Esophagus squamous epithelium (tissue), 5 donors: Measurements from ENCODE around the gene PNO1. TPM values are rescaled to one million over a fixed set of nuclear protein-coding genes. Genes with fewer than 3 reads are reported as not detected.

Experiments
- DNase-seq: peaks from one replicate; lab custom pipeline; 2025; lab: John Stamatoyannopoulos, UW
- H3K27ac ChIP-seq, 4 donors: fragments of 200-600 bp; sonication (generic); one replicate each; pipeline ENCODE4 v1.5.1; 2016 to 2019; ENCODE audit warnings: mild to moderate bottlenecking in 1 of 4
- H3K27me3 ChIP-seq, 4 donors: fragments of 200-600 bp; sonication (generic); 1 replicate in 3 of 4; 2 replicates in 1 of 4; pipeline versions ENCODE4 v1.5.1 to v1.6.0; 2017 to 2021; ENCODE audit warnings: antibody characterized with exemption in 1 of 4
- H3K36me3 ChIP-seq, 3 donors: fragments of 200-600 bp; sonication (generic); one replicate each; pipeline ENCODE4 v1.5.1; 2016 to 2019
- H3K4me1 ChIP-seq, 3 donors: fragments of 200-600 bp; sonication (generic); one replicate each; pipeline ENCODE4 v1.5.1; 2017 to 2019
- H3K4me3 ChIP-seq, 4 donors: fragments of 200-600 bp; sonication (generic); 1 replicate in 3 of 4; 2 replicates in 1 of 4; pipeline ENCODE4 v1.5.1; 2016 to 2019; ENCODE audit warnings: mild to moderate bottlenecking in 2 of 4, moderate library complexity in 1 of 4
- H3K9me3 ChIP-seq, 3 donors: fragments of 200-600 bp; sonication (generic); one replicate each; pipeline ENCODE4 v1.5.1; 2016 to 2019
- CTCF ChIP-seq, 6 experiments: fragments of 450-650 bp in 4 of 6; fragments of 200-600 bp in 2 of 6; sonication (generic) in 2 of 6; IDR thresholded peaks; one replicate each; pipeline ENCODE4 v1.5.1; 2016 to 2019; ENCODE audit warnings: antibody characterized with exemption in 6 of 6, mild to moderate bottlenecking in 4 of 6, moderate library complexity in 4 of 6
- POLR2A ChIP-seq, 4 donors: fragments of 450-650 bp; IDR thresholded peaks; one replicate each; pipeline ENCODE4 v1.6.1; 2017; ENCODE audit warnings: antibody characterized with exemption in 4 of 4, mild to moderate bottlenecking in 4 of 4, moderate library complexity in 3 of 4
- whole genome bisulfite sequencing, 2 donors: methylation state at CpG; one replicate each; pipeline ENCODE4 v1.1.5; 2018; 5-methylcytosine and 5-hydroxymethylcytosine counted together
- intact Hi-C: fragments of 100-400 bp; cut with DNase I; formaldehyde crosslinking; loops from one replicate; pipeline ENCODE4 v1.15.0; 2022
- total RNA-seq, 4 donors: library from RNA; depleted of rRNA; stranded (reverse); fragments of >200 nt; gene quantifications; one replicate each; pipeline ENCODE4 v1.1.0, GENCODE V29; 2016
- donor health status: DM: yes; HTN: yes; CAD: no.

The PNO1 gene
- total RNA-seq, 4 donors from 2014 or later, result 7.9 to 25.6 (median 15.8) TPM

DNA sequence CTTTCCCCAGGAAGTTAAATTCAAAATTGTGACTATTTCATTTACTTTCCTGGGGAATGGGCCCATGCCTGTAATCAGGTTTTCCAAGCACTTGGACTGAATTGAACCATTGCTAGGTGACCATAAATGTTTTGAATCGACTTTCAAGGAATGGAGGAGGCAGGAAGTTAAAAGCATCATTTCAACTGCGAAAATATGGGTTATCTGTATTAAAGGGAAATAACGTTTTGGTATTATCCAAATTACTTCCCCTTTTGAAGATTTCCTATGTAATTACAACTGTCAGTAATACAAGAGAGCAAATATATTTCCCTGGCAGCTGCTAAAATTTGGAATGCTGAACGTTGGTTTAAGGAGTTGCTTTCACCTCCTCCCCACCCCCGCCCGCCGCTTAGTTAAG is 19.0 kb downstream of the PNO1 start:
- TF ChIP-seq CTCF (IDR thresholded peaks at IDR 0.05), result no peak
- TF ChIP-seq POLR2A (IDR thresholded peaks at IDR 0.05), result no peak

GRCh38 chr2:68177541-68177940 is 19.9 kb downstream of the PNO1 start:
- intact Hi-C loops, result no loop called here

More for the DNA sequence above, 19.0 kb downstream of the PNO1 start:
- DNase-seq, result no peak
- Histone ChIP-seq H3K9me3 (no peaks in the 10 kb centered on the region), H3K36me3 (peaks cover 0 to 89% (median 0%) of the 10 kb centered on the region in 3 donors), H3K27ac (no peak overlapping the region), H3K27me3 (no peaks in the 10 kb centered on the region), H3K4me1 (peaks cover 0 to 19% (median 0%) of the 10 kb centered on the region in 3 donors), H3K4me3 (no peak overlapping the region)
- intact Hi-C loops, result no loop called here
- 67 to 71% methylated on average over 6 to 7 of the region's 7 CpGs for WGBS, 2 donors

DNA sequence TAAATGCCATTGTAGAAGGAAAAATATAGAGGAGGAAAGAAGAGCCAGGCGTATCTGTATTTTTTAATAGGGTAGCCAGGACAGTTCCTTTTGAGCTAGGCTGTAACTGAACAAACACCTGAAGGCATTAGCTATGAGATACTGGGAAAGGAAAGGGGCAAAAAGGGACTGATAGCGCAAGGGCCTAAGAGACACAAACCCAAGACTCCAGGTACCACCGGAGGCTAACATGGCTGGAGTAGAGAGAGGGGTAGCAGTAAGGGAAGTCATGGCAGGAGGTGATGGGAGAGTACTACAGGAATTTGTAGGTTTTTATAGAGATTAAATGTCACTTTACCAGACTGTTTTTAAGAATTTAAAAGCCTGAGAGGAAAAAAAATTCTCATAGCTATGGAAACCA is 20.7 kb downstream of the PNO1 start:
- no peaks in the 10 kb centered on the region for H3K9me3 ChIP-seq
- peaks cover 0 to 97% (median 0%) of the 10 kb centered on the region in 3 donors for H3K36me3 ChIP-seq
- TF ChIP-seq POLR2A (IDR thresholded peaks at IDR 0.05) (no peak), CTCF (IDR thresholded peaks at IDR 0.05) (no peak)
- H3K27ac ChIP-seq, result no peak overlapping the region
- H3K4me3 ChIP-seq, result no peak overlapping the region
- H3K27me3 ChIP-seq, result no peaks in the 10 kb centered on the region
- peaks cover 0 to 10% (median 0%) of the 10 kb centered on the region in 3 donors for H3K4me1 ChIP-seq
- intact Hi-C loops, result no loop called here
- 92 to 96% methylated on average over 3 of the region's 3 CpGs for WGBS, 2 donors
- no peak for DNase-seq

More at GRCh38 chr2:68177541-68177940, 19.9 kb downstream of the PNO1 start:
- 36 to 80% methylated on average over 1 to 2 of the region's 2 CpGs for WGBS, 2 donors
- H3K36me3 ChIP-seq, result peaks cover 0 to 93% (median 0%) of the 10 kb centered on the region in 3 donors
- no peak overlapping the region for H3K4me3 ChIP-seq
- H3K9me3 ChIP-seq, result no peaks in the 10 kb centered on the region
- H3K27me3 ChIP-seq, result no peaks in the 10 kb centered on the region
- no peak for DNase-seq
- TF ChIP-seq CTCF (IDR thresholded peaks at IDR 0.05) (no peak), POLR2A (IDR thresholded peaks at IDR 0.05) (no peak)
- H3K4me1 ChIP-seq, result peaks cover 0 to 19% (median 0%) of the 10 kb centered on the region in 3 donors
- no peak overlapping the region for H3K27ac ChIP-seq

DNA sequence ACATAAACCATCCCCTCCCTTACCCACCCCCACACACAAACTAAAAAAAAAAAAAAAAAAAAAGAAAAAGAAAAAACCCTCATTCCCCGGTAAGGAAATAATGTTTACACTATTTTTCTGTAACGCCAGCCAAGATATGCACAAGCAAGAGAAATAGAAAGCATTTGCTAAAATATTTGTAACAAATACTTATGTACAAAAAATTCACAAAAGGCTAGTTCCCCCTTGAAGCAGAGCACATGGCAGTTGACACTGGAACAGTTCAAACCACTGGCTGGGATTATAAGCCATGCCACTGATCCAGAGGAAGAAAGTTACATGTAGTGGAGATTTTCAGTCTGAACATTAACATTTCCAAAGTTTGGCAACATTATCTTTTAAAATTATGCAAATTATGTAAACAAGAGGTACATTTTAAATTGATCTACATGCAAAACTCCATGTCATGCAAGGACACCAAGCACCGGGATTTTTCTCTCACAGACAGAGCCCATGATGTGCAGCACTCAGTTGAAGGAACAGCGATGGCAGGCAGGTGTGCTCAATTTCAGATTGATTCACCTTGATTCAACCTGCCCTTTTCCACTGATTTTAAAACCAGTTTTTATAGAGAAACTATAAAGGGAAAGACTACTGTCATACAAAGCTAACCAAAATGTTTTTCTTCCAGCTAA is 21.4 kb downstream of the PNO1 start:
- Histone ChIP-seq H3K4me1 (peaks cover 0 to 8% (median 0%) of the 10 kb centered on the region in 3 donors), H3K36me3 (peaks cover 0 to 97% (median 0%) of the 10 kb centered on the region in 3 donors), H3K9me3 (no peaks in the 10 kb centered on the region), H3K27me3 (no peaks in the 10 kb centered on the region), H3K27ac (no peak overlapping the region), H3K4me3 (no peak overlapping the region)
- WGBS, 2 donors, result 66 to 73% methylated on average over 4 of the region's 4 CpGs
- no peak for DNase-seq
- TF ChIP-seq POLR2A (IDR thresholded peaks at IDR 0.05), result no peak
- no peak for TF ChIP-seq CTCF (IDR thresholded peaks at IDR 0.05)
- intact Hi-C loops, result no loop called here

GRCh38 chr2:68182902-68183301 is 25.2 kb downstream of the PNO1 start:
- H3K27ac ChIP-seq, result no peak overlapping the region
- WGBS, 2 donors, result 100% methylated on average over 1 of the region's 1 CpG
- intact Hi-C loops, result loop anchor here (10.0 kb wide), 1 partner anchor 62 kb away; no protein-coding TSS in a partner anchor
- H3K4me3 ChIP-seq, result no peak overlapping the region
- H3K9me3 ChIP-seq, result no peaks in the 10 kb centered on the region
- no peak for DNase-seq
- no peak for TF ChIP-seq CTCF (IDR thresholded peaks at IDR 0.05)
- no peak for TF ChIP-seq POLR2A (IDR thresholded peaks at IDR 0.05)
- peaks cover 0 to 8% (median 0%) of the 10 kb centered on the region in 3 donors for H3K4me1 ChIP-seq
- H3K36me3 ChIP-seq, result peaks cover 0 to 88% (median 0%) of the 10 kb centered on the region in 3 donors
- no peaks in the 10 kb centered on the region for H3K27me3 ChIP-seq
